HFF-Myc (cell line): ENCODE measurements around the gene MDFI.

Experiments used
- DNase-seq: peaks from one replicate; pipeline ENCODE4 v3.0.0-alpha.2; 2011; ENCODE audit warnings: low read depth; ENCODE audit errors: extremely low read depth
- H3K4me3 ChIP-seq: replicated peaks from 2 replicates; pipeline ENCODE4 v1.5.1; 2011; ENCODE audit warnings: low read depth, mild to moderate bottlenecking, control low read depth, low read length
- CTCF ChIP-seq: IDR thresholded peaks from 2 replicates; pipeline ENCODE4 v1.5.1; 2012; ENCODE audit warnings: mild to moderate bottlenecking, low read depth, low read length, control low read depth; ENCODE audit errors: missing control alignments

MDFI gene

GRCh38 chr6:41689171-41690008 is 51.1 kb downstream of the MDFI start:
- no peak overlapping the region for H3K4me3 ChIP-seq
- no peak for TF ChIP-seq CTCF
- DNase-seq, result no peak

- no peak for DNase-seq
- no peak overlapping the region for H3K4me3 ChIP-seq
- TF ChIP-seq CTCF, result no peak
Observed at GRCh38 chr6:41690541-41691330, 52.5 kb downstream of the MDFI start.

GRCh38 chr6:41691426-41692079 is 53.3 kb downstream of the MDFI start:
- no peak for DNase-seq
- TF ChIP-seq CTCF, result no peak
- no peak overlapping the region for H3K4me3 ChIP-seq

GRCh38 chr6:41692080-41692675 is 53.9 kb downstream of the MDFI start:
- no peak for TF ChIP-seq CTCF
- H3K4me3 ChIP-seq, result no peak overlapping the region
- no peak for DNase-seq

- DNase-seq, result no peak
- no peak for TF ChIP-seq CTCF
- no peak overlapping the region for H3K4me3 ChIP-seq
Observed at GRCh38 chr6:41692730-41693129, 54.5 kb downstream of the MDFI start.
